Left cardiac atrium (tissue), 2 donors: ENCODE measurements around the gene THOC5. TPM values are rescaled to one million over a fixed set of nuclear protein-coding genes. Genes with fewer than 3 reads are reported as not detected.

Experiments
- total RNA-seq, 2 donors: library from RNA; stranded (reverse); fragmentation: NEBNext Ultra II Directional; extraction: Animal tissue kit (Norgen Biotek cat#: 25700); gene quantifications; one replicate each; pipeline ENCODE4 v1.2.1, GENCODE V29; 2021
- donor health status: DM: no; HTN: yes; CAD: no; lungs with severe emphysema.
- donor health status: DM: yes; HTN: yes; CAD: no.

THOC5 gene
- total RNA-seq, 2 donors from 2014 or later: 35.6 to 39.9 TPM

Other genes starting within 250 kb of the THOC5 start
- gene GAS2L1, start 247.1 kb downstream of the THOC5 start, total RNA-seq: 10 to 100 TPM; 20.1 to 25.2 TPM
- gene RASL10A, start 238.1 kb downstream of the THOC5 start, total RNA-seq: 1 to 10 TPM; 1.0 to 3.1 TPM
- 10 to 100 TPM; 44.2 to 44.6 TPM for gene AP1B1, start 165.2 kb downstream of the THOC5 start, total RNA-seq
- not detected for gene RFPL1, start 115.2 kb downstream of the THOC5 start, total RNA-seq
- gene NEFH, start 73.5 kb downstream of the THOC5 start, total RNA-seq: under 1 TPM; 0.31 to 0.41 TPM
- gene NIPSNAP1, start 27.4 kb upstream of the THOC5 start, total RNA-seq: 10 to 100 TPM; 18.1 to 19.7 TPM
- 10 to 100 TPM; 45.3 to 48.7 TPM for gene NF2, start 49.9 kb upstream of the THOC5 start, total RNA-seq
- gene CABP7, start 166.2 kb upstream of the THOC5 start, total RNA-seq: not detected
- 10 to 100 TPM; 15.2 to 21.1 TPM for gene ZMAT5, start 213.2 kb upstream of the THOC5 start, total RNA-seq
- gene UQCR10, start 213.6 kb upstream of the THOC5 start, total RNA-seq: 100 to 1,000 TPM; 229 to 266 TPM